GM15510 (cell line): Measurements from ENCODE around the gene CLEC4G.

Source experiments
- POLR2A ChIP-seq: IDR thresholded peaks from 3 replicates; pipeline ENCODE4 v1.6.1; 2011; ENCODE audit warnings: borderline replicate concordance; ENCODE audit not compliant: insufficient read length; ENCODE audit errors: extremely low read depth

CLEC4G gene, protein sequence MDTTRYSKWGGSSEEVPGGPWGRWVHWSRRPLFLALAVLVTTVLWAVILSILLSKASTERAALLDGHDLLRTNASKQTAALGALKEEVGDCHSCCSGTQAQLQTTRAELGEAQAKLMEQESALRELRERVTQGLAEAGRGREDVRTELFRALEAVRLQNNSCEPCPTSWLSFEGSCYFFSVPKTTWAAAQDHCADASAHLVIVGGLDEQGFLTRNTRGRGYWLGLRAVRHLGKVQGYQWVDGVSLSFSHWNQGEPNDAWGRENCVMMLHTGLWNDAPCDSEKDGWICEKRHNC

DNA sequence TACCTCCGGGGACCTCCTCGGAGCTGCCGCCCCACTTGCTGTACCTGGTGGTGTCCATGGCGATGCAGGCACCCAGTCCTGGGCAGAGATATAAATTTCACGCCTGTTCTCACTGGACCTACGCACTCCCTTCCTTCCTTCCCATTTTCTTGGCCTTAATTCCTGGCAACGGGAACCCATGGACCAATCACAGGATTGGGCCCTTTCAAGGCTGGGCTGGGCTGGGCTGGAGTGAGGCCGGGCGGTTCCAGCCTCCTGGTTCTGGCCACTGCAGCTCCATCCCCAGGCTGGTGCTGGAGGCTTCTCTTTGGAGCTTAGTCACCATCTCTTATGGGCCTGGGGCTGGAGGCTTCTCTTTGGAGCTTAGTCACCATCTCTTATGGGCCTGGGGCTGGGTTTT is at the start of gene CLEC4G:
Gene CLEC4G (minus strand): TSS at position 66 of the 400 bp plus-strand sequence. CDS start 8 bp downstream, at position 58.
- TF ChIP-seq POLR2A: no peak

DNA sequence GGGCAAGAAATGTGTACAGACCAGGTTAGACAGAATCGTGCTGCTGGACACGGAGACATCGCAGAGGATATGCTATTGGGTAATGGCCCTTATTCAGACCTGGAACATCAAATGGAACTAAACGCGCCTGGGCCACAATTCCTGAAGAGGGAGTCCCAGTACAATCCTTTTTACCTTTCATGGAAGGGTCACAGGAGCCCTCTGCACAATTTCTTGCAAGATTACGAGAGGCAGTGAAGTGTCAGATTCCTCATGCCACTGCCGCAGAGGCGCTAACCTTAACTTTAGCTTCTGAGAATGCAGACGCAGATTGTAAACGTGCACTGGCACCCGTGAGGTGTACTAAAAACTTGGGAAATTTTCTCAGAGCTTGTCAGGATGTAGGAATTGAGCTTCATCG is 49.2 kb upstream of the CLEC4G start:
- TF ChIP-seq POLR2A: no peak

DNA sequence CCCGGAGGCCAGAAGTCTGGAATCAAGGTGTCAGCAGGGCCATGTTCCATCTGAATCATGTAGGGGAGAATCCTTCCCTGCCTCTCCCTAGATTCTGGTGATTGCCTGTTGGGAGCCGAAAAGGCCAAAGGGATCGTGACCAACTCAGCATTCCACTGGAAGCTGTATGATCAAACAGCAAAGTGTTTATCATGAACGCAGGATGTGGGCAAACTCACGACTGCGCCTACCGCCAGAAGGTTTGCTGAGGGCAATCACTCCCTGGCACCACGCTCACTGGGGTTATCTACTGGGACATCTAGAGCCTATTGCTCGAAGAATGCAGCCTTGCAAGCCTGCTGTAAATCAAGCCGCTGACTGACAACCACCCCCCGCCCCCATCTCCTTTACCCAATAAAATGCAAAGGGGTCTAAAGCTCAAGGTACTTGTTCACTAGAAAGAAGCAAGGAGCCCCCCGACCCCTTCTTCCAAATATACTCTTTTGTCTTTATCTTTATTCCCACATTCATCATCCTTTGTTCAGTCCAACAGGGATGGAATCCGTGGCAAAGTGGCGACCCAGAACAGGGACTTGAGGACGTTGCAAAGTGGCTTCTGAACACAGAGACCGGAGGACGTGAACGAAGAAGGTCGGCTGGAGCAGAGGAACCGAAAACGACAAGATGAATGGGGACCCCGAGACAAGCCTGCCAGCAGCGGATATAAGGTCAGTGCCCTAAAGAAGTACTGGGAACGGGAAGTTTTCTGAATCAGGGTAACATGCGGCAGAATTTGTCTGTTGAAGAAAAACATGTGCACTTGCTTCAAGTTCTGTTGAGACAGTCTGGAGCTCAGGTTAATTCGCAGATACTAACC is 47.9 kb upstream of the CLEC4G start:
- TF ChIP-seq POLR2A: no peak

DNA sequence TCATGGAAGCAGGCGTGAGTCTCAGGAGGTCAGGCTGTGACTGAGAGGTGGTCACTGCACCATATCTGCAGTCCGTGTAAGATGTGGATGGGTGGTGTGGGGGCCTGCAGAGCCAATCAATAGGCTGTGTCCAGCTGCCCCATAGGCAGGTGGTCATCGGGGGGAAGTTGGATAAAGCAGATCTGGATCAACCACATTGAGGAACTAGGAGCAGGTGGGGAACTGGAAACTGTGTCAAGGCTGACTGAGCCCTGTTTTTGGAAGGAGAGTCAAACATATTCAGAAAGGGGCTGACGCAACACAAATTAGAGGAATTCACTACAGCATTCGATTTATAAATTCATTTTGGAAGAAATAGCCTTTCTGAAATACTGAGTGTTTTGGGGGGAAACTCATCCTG is 46.2 kb upstream of the CLEC4G start:
- no peak for TF ChIP-seq POLR2A

DNA sequence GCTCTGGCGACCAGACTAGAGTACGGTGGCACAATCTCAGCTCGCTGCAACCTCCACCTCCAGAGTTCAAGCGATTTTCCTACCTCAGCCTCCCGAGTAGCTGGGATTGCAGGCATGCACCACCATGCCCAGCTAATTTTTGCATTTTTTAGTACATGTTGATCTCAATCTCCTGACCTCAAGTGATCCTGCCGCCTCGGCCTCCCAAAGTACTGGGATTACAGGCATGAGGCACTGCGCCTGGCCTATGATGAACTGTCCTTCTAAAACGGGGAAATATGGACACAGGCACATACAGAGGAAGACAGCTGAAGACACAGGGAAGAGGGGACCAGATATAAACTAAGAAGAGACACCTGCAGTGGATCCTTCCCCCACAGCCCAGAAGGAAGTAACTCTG is 43.9 kb upstream of the CLEC4G start:
- TF ChIP-seq POLR2A: no peak

DNA sequence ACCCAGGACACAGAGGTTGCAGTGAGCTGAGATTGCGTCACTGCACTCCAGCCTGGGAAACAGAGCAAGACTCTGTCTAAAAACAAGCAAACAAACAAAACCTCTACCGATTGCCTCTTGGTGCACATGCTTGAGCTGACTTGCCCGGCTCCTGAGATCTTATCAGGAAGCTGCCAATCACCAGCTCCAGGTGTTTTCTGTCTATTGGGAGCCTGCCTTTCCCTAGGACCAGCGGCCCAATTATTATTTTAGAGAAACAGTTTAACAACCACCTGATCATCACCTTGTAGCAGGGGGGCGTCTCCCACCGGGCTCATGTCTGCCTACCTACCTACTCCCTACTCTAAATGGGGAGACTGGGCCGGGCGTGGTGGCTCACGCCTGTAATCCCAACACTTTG is 41.9 kb upstream of the CLEC4G start:
- TF ChIP-seq POLR2A: no peak

DNA sequence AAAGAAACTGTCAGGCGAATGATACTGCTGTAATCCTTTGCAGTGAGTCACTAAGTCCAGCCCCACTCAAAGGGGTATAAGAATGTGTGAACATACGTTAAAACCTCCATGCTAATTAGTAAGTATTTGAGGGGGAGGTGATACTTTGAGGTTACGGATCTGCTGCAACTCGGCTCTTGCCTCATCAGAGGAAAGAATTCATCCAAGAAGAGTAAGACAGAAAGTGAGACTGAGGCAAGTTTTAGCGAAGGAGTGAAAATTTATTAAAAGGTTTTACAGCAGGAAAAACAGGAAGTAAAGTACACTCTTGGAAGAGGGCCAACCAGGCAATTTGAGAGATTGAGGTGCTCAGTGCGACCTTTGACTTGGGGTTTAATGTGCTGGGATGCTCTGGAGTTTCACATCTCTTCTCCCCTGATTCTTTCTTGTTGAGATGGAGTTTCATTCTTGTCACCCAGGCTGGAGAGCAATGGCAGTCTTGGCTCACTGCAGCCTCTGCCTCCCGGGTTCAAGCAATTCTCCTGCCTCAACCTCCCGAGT is 40.9 kb upstream of the CLEC4G start:
- TF ChIP-seq POLR2A: no peak

DNA sequence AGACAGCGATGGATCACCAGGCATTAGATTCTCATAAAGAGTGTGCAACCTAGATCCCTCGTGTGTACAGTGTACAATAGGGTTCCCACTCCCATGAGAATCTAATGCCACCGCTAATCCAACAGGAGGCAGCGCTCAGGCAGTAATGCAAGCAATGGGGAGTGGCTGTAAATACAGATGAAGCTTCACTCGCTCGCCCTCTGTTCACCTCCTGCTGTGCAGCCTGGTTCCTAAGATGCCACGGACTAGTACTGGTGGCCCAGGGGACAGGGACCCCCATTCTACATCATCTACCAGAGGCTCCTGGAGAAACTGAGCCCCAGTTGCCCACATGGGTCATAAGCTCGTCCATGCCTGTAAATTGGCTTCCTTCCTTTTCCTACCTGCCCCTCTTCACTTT is 39.2 kb upstream of the CLEC4G start:
- TF ChIP-seq POLR2A: no peak

DNA sequence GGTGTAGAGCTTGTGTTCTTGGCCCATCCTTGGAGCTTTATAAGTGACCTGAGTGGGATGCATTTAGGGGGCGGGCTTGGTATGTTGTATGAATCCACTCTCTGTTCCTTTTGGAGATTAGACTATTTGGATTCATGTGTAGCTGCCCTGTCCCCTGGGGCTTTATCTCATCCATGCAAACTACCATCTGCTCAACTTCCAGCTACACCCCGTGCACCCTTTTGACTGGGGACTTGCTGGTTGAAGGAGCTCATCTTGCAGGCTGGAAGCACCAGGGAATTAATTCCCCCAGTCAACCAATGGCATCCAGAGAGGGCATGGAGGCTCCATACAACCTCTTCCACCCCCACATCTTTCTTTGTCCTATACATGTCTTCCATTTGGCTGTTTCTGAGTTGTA is 37.3 kb upstream of the CLEC4G start:
- TF ChIP-seq POLR2A: no peak

DNA sequence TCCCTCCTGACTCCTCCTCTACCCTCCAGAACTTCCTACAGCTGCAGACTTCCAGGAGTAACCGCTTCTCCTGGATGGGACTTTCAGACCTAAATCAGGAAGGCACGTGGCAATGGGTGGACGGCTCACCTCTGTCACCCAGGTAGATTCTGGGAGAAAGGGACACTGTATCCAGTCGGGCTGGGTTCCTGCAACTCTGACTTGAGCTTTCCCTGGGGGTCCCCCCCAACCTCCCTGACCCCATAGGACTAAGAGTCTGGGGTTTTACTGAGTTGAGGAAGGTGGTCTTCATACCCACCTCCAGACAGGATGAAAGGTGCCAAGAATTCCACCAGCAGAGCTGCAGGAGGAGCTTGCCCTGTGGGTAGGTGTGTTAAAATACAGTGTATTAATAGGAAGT is 35.6 kb upstream of the CLEC4G start:
- TF ChIP-seq POLR2A: no peak

DNA sequence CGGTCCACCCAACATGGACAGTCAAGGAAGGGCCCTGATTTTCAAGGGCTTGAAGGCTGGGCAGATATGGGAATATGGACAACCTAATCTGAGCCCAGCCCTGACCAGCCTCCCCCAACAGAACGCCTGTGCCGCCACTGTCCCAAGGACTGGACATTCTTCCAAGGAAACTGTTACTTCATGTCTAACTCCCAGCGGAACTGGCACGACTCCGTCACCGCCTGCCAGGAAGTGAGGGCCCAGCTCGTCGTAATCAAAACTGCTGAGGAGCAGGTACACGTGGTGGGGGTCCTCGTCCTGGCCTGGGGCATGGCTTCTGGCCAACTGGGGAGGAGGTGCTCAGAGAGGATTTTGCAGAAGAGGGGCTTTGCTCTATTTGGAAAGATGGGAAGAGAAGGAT is 34.6 kb upstream of the CLEC4G start:
- no peak for TF ChIP-seq POLR2A

DNA sequence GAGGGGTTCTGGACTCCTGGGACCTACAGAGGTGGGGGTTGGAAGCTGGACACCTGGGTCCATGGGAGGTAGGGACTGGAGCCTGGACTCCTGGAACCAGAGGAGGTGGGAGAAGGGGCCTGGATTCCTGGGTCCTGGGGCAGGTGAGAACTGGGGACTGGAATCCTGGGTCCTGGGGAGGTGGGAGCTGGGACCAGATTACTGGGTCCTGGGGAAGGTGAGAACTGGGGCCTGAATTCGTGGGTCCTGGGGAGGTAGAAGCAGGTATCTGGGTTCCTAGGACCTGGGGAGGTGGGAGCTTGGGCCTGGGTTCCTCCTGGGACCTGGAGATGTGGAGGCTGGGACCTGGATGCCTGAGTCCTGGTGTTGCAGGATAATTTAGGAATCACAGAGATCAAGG is 31.8 kb upstream of the CLEC4G start:
- TF ChIP-seq POLR2A: no peak

DNA sequence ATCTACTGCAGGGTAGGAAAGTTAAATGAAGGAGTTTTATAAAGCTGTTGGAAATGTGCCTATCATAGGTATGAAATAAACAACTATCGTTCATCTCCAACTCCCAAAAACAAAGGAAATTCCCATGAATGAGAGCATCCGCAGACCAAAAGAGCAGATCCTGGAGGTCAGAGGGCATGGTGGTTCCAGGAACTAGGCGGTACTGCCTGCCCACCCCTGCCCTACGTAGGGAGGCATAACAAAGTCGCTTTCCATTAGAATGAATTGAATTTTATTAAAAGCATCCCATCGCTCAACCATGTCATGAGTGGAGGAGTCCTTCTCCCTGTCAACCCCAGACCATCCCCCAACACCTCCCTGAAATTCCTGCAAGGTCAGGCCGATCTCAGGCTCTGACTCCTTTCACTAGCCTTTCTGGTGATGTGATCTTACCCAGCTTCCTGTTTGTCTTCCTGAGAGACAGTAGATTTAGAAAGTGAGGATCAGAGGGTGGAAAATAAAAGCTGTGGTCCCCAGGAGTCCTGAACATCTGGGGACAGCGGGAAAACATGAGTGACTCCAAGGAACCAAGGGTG is 30.9 kb upstream of the CLEC4G start, which contains the start of gene CLEC4M:
Gene CLEC4M (plus strand): TSS at position 525 of the 575 bp plus-strand sequence. CDS start 24 bp downstream, at position 549.
- TF ChIP-seq POLR2A: no peak

DNA sequence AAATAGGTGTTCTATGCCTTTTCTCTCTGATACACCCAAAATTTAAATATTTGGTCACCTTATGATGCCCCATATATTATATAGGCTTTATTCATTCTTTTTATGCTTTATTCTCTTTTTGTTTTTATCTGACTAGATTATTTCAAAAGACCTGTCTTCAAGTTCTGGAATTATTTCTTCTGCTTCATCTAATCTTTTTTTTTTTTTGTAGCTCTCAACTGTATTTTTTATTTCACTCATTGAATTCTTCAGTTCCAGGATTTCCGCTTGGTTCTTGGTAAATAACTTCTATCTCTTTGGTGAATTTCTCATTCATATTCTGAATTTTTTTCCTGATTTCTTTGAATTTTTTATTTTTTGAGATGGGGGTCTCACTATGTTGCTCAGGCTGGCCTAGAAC is 27.2 kb upstream of the CLEC4G start:
- no peak for TF ChIP-seq POLR2A

DNA sequence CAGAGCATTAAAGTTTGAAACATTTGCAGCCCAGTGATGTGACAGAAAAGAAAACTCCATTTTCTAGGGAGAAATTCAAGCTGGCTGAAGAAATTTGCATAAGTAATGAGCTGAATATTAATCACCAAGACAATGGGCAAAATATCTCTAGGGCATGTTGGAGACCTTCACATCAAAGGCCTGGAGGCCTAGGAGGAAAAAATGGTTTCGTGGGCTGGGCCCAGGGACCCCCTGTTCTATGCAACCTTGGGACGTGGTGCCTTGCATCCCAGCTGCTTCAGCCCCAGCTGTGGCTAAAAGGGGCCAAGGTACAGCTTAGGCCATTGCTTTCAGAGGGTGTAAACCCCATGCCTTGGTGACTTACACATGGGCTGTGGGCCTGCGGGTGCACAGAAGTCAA is 25.4 kb upstream of the CLEC4G start:
- no peak for TF ChIP-seq POLR2A
